Astrocyte (in vitro differentiated cells and primary cell): ENCODE results near the gene RHOB.

Experiments used
- CTCF ChIP-seq: IDR thresholded peaks from 2 replicates; pipeline ENCODE4 v1.5.1; 2011; ENCODE audit warnings: low read depth, mild to moderate bottlenecking, inconsistent platforms, low read length, moderate library complexity; ENCODE audit not compliant: insufficient read depth
- EZH2 ChIP-seq: IDR thresholded peaks from 2 replicates; pipeline ENCODE4 v1.6.1; 2012; ENCODE audit warnings: mild to moderate bottlenecking, low read length, inconsistent platforms; ENCODE audit not compliant: insufficient read depth

GRCh38 chr2:20433946-20434553, 12.8 kb upstream of the RHOB start:
- TF ChIP-seq CTCF (no peak), EZH2 (no peak)
